Globus pallidus (tissue), 1 donor: ENCODE measurements around the gene MYO3B.
A peak's percentile ranks its signal among the peaks of the same experiment; 100 is the strongest.
"Not testable (repeated sequence)": the region's sequence is repeated elsewhere in the genome, so short reads cannot be mapped to it uniquely, and the experiment has no call there.

Experiments used
- DNase-seq: peaks from one replicate; pipeline ENCODE4 v3.0.0-alpha.2; 2015; ENCODE audit warnings: low spot score

Gene MYO3B

DNA sequence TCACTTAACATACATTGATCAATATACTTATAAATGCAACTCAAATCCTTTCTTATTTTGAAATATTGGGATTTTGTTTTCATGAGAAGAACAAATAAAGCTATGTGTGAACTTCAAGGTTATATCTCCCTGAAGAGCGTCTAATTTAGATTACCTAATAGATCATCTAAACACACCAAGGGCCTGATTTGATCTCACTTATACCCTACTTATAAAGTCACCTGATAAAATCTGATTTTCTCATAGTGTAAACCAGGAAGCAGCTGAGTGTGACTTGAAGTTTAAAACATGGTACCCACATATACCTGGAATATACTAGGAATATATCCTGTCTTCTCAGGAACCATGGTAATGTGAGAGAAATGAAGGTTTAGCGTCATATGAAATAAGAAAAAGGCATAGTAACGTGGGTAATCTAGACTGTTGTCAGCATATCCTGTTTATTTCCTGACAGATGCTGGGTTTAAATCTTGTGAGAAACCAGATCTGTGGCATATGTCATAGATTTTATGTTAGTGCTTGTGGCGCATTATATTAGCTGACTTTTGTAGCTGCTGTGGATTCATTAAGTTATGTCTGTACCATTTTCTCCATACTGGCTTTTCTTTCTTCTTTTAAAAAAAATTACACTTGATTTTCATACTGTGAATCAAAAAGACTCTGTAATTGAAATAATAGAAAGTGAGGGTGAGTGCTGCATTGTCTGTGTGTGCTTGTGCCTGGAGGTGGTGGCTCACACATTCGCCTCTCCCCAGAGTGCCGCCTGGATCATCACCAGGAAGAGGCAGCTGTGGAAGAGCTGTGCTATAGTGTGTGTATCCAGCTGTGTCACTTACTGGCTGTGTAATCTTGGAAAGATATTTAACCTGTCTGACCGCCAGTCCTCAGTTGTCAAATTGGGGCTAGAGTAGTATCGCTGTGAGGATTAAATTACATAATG lies 164.0 kb downstream of the MYO3B start:
- DNase-seq = no peak

GRCh38 chr2:170344663-170345346 lies 166.9 kb downstream of the MYO3B start:
- no peak for DNase-seq

- no peak for DNase-seq
These were observed 167.7 kb downstream of the MYO3B start for GRCh38 chr2:170345607-170346006.

- not testable (repeated sequence) for DNase-seq
These were observed 171.3 kb downstream of the MYO3B start for GRCh38 chr2:170349269-170349668.

DNA sequence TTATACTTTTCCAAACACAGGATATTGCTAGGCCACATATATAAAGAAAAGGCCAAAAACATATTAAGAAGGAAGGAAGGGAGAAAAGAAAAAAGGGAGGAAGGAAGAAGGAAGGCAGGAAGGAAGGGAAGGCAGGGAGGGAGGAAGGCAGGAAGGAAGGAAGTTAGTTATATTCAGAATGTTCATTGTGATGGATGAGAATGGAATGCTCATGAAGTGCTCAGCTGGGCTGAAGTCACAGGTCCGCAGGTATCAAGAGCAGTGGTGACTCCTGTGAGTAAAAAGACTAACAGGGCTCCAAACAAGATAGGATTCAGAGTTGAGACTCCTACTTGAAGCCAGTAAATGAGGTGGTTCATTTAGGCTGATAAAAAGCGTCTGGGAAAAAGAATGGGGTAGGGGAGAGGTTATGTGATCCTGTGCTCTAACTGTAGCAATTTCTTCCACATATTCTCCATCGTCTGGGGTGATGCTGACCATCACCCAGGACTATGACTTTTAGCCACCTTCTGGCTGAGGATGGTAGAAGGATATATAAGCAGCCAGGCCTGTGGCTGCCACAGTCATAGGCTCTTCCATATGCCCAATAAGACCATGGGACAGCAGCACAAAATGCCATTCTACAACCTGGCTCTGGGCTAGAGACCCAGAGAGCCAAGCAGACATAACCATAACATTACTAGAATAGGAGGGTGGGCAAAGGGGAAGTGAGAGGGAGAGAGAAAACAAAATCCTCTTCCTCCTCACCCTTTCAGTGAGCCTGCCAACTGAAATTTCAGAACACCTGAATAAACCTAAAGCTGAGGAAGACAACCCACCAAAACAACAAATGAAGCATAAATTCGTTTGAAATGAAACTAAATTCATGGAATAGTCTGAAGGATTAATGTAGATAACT lies 173.2 kb downstream of the MYO3B start:
- DNase-seq = no peak

DNA sequence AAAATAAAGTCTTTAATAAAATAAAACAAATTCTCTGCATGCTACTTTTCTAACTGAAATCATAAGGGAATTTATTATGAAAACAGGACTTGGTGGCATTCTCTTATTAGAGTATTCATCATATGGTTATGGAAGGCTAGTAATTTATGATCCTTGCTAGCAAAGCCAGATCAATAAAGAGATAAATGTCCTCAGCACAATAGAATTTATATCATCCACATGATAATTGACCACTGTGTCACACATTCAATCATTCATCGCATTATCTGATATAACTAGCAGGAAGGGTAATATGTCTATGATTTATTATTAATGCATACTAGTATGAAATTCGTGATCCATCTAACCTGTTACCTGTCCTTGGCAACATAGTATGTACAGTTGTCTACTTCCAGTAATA lies 175.8 kb downstream of the MYO3B start:
- no peak for DNase-seq

DNA sequence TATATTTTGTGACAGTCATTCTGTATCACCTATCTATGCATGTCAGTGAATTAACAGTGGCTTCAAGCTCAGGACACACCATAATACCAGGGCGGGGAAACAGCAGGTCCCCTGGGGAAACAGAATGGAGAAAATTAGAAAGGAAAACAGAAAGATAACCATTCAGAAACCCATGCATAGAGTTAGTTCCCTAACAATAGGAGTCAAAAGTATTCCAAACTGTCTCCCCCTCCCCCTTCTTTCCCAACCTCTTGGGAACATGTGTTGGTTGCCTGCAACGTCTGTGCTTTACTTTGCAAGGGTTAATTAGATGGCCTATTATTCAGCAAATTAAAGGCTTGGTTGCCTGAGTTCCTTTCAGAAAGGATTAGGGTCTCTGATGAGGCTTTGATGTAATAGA lies 176.4 kb downstream of the MYO3B start:
- no peak for DNase-seq

DNA sequence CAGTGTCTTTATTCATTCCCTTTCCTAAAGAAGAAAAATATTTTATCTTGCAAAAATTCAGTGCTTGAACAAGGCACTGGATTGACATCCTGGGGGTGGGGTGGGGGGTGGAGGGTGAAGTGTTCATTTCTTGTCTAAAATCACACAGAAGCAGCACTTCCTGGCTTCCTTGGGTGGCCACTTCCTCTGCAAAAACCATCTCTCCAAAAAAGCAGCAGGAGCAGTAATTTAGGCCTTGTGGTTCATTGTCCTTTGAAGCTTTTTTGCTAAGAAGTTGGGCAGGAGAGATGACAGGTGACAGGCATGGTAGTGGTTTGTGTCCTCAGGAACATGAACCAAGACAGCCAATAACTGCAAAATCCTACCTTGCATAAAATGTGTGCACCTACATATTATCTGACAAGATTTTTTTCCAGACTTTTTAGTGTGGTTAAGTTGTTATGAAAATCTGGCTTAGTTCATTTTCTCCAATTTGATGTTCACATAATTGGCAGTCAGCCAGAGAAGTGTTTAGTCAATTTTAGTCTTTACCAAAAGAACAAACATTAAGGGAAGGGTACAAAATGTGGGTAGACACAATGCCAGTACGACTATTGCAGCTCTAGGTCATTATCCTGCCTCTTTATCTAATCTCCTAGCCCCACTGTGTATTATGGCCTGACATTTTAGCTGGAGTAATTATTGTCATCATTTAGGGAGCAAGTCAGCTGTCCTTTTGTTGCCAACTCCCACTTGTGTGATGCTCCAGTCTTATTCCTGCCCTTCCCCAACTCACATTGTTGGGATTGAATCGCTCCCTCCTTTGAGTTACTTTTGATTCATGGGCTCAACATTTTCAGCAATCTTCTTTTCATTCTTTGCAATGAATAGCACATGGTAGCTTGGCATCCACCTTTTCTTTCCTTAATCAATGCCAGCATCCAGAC lies 177.2 kb downstream of the MYO3B start:
- no peak for DNase-seq

- DNase-seq = no peak
These were observed 181.5 kb downstream of the MYO3B start for GRCh38 chr2:170359466-170359865.

- no peak for DNase-seq
These were observed 182.7 kb downstream of the MYO3B start for GRCh38 chr2:170360546-170361089.

DNA sequence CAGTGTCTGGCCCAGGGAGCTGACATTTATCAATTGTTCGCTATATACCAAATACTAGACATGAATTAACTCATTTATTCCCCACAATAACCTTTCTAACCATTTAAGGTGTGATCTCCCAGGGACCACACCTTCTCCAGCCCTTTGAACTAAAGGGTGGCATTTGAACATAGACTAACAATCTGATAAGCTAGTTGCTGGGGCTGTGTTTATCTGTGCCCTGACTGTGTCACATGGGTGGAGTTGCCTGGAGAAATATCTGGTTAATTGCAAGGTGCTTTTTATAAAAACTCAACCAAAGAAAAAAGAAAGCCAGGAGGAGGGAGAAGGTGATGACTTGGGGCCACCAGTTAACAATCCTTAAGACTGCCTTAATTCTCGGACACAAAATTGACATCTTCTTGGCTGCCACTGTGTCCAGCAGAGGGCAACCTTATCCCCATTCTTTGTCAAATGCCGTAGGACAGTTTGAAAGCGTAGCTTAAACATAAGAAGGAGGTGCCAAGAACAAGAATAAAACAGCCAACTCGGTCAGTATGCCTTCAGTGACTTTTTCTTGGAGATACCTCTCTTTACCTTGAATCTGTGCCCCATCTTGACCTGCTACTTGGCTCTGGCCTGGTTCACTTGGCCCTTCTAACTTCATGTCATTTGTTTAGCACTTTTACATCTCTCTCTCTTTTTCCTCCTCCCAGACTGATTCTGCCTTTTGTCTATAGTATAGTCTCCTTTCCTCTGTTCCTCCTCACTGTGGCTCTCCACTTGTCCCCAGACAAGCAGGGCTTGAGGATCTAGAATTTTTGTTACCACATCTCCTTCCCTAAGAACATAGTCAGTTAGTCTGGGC lies 183.4 kb downstream of the MYO3B start:
- DNase-seq = peak; percentile 43

DNA sequence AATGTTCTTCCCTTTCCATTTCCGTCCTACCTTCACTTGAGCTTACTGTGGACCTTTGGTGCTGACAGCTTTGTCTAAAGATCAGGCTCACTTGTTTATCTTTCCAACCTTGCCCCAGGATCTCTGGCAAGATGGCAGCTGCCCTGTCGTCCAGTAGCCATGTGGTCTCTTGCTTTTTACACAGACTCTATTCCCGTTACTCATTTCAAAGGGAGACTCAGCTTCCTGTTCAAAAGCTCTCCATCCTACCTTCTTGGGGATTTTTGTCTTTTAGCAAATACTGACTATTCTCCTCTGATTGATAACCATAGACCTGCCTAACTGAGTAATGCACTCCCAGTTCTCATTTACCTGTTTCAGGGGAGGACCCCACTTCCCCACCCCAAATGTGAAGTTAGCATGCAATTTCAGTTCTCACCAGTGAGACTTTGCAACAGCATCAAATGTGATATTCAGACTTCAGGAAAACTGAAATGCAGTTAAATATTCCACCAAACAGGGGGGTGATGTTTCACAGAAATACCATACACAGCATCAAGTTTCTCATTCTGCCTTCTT lies 184.4 kb downstream of the MYO3B start:
- DNase-seq = no peak

DNA sequence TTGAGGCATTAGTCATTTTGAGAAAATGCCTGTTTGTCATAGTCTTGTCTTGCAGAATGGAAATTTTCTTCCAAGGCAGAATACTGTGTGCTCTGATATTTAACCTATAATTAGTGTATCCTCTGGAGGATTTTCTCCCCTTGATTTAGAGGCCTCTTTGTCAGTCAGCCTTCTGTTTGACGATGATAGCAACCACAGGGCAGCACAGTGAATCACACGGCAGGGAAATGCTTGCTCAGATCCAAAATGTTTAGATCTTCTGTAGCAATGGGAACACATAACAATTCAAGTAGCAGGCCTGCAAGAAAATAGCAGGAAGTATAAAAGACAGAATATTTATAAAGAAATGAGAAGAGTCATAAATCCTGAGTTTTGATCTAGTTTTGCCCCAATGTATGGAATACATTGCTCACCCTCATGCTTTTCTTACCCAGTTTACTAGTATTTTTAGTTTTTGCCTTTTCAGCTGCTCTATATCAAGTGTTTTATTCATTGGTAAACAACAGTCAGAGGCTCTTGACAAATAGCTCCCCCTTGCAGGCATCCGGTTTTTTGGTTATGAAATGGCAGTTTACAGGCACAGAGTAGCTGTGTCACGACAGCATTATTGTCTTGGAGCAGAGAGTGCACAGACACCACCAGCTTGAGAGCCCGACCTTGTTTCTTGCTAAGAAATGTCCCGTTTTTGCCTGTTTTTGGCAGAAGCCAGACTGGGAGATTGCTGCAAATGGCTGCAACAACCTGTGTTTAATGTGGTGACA lies 185.1 kb downstream of the MYO3B start:
- DNase-seq = no peak

GRCh38 chr2:170365003-170365402 lies 187.1 kb downstream of the MYO3B start:
- DNase-seq = no peak

DNA sequence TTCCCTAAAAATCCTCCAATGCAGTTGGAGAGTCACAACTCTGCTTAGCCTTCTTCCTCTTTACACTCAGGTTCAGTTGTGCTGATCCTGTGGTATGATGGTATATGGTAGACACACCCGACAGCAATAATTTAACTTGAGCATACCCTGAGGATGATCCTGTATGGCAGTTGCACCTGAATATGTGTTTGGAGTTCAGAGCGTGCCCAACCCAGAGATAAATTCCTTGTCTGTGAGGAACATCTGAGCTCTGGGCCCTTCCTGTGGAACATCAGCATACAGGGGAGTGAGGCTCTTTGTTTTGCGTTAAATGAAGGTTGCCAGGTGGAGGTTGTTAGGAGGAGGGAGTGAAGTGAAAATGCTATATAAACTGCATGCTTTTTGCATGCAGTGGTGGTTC lies 187.7 kb downstream of the MYO3B start:
- no peak for DNase-seq

DNA sequence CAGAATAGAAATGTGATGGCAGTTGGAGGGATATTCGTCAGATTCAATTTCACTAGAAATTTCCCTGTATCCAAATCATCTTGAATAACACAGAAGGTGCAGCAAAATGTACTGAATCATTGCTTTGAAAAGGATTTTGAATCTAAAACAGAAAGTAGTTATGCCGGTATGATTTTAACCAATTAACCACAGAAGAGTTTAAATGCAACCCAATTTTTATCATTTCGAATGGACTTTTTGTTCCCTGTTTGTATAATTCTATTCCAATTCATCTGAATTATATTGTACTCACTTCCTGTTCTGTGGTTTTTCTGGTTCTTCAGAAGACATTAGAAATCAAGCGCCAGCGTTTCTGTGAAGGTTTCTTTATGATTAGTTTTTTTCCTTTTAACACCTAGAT lies 190.4 kb downstream of the MYO3B start:
- DNase-seq = no peak

DNA sequence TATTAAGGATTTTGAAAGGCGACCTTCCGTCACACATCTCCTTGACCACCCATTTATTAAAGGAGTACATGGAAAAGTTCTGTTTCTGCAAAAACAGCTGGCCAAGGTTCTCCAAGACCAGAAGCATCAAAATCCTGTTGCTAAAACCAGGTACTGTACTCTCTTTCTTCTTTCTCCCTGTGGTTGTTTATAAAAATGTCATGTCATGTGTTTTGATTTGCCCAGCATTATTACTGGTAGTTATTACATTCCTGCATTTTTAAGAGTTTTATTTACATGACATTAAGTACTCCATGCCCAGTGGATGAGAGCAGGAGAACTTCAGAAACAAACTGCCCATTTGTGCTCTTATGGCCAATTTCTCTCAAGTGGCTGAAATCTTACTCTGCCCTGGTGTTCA lies 191.3 kb downstream of the MYO3B start:
- no peak for DNase-seq

DNA sequence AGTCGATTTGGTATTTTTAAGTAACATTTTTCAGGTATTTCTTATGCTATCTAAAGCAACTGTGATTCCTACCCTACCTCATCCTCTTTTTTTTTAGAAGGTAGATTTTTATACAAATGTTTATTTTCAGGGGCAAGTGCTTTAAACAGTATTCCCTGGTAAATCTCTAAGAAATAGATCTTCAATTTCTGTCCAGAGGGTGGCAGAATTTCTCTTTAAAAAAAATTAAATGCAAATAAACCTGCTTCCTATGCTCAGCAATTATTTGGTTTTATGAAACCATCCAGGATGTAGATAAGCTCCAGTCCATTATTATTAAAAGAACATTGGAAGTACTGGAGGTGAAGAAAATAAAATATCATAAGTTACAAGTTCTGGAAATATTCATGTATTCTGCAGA lies 191.9 kb downstream of the MYO3B start:
- DNase-seq = peak; percentile 23
